ENCODE results near the gene CCDC38. TPM values are rescaled to one million over a fixed set of nuclear protein-coding genes. Genes with fewer than 3 reads are reported as not detected.

The CCDC38 gene
- total RNA-seq = not detected in 2 replicates

GRCh38 chr12:95942524-95943329 is at the start of gene CCDC38:
CCDC38 (minus strand) TSS chr12:95942614; CDS start chr12:95936509, 6,105 bp downstream.
- Mint-ChIP-seq H3K4me1 (ENCODE audit: low read depth) (peaks cover 5% of the 10 kb centered on the region), H3K27ac (peak within 1 kb of the TSS; percentile 95), H3K27me3 (ENCODE audit: insufficient read depth) (peaks cover 24% of the 10 kb centered on the region), H3K9me3 (no peaks in the 10 kb centered on the region), H3K36me3 (ENCODE audit: low read depth) (no peaks in the 10 kb centered on the region), H3K4me3 (peak within 1 kb of the TSS; percentile 92)
- peak; percentile 78 for DNase-seq (ENCODE audit: low spot score)
- intact Hi-C loops (cut with micrococcal nuclease) = loop anchor here (2.0 to 10.0 kb wide), 12 partner anchors 24 to 964 kb away; partner anchors contain the start of genes LTA4H, METAP2, NDUFA12 and NEDD1

- DNase-seq (ENCODE audit: low spot score) = no peak
- Mint-ChIP-seq H3K27me3 (ENCODE audit: insufficient read depth) (no peaks in the 10 kb centered on the region), H3K27ac (no peak overlapping the region), H3K36me3 (ENCODE audit: low read depth) (no peaks in the 10 kb centered on the region), H3K4me1 (ENCODE audit: low read depth) (no peaks in the 10 kb centered on the region), H3K4me3 (no peak overlapping the region), H3K9me3 (no peaks in the 10 kb centered on the region)
- intact Hi-C loops (cut with micrococcal nuclease) = no loop called here
These were observed 47.7 kb upstream of the CCDC38 start for GRCh38 chr12:95990136-95990535.

DNA sequence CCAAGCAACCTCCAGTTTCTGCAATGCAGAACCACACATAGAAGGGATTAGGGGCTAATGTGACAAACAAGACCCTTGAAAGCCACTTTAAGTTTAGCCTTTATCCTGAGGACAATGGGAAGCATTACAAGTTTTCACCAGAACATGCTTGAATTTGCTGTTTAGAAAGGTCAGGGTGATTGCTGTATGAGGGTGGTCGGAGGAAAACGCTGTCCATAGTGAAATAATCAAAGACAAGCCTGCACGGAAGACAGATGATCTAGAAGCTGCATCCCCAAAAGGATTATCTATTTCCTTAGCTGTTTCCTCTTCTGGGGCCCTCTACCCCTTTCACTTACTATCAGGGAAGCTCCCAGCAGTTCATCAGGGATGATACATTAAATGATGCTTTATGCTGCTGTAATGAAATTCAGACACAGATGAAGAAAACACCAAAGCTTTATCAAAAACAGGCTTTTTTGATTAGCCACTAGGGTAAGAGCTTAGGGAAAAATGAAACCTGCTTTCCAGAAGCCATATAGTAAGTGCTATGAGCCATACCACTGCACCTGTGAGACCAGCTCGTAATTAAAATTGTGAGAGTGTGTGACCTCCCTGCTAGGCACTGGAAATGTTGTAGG is 47.2 kb upstream of the CCDC38 start:
- H3K9me3 Mint-ChIP-seq = no peaks in the 10 kb centered on the region
- H3K27me3 Mint-ChIP-seq (ENCODE audit: insufficient read depth) = no peaks in the 10 kb centered on the region
- no peaks in the 10 kb centered on the region for H3K36me3 Mint-ChIP-seq (ENCODE audit: low read depth)
- H3K27ac Mint-ChIP-seq = no peak overlapping the region
- H3K4me3 Mint-ChIP-seq = no peak overlapping the region
- intact Hi-C loops (cut with micrococcal nuclease) = no loop called here
- H3K4me1 Mint-ChIP-seq (ENCODE audit: low read depth) = no peaks in the 10 kb centered on the region
- DNase-seq (ENCODE audit: low spot score) = no peak

- Mint-ChIP-seq H3K9me3 (no peaks in the 10 kb centered on the region), H3K27me3 (ENCODE audit: insufficient read depth) (no peaks in the 10 kb centered on the region), H3K4me3 (no peak overlapping the region), H3K27ac (no peak overlapping the region), H3K36me3 (ENCODE audit: low read depth) (no peaks in the 10 kb centered on the region), H3K4me1 (ENCODE audit: low read depth) (no peaks in the 10 kb centered on the region)
- DNase-seq (ENCODE audit: low spot score) = no peak
- intact Hi-C loops (cut with micrococcal nuclease) = no loop called here
These were observed 46.3 kb upstream of the CCDC38 start for GRCh38 chr12:95988506-95989275.

DNA sequence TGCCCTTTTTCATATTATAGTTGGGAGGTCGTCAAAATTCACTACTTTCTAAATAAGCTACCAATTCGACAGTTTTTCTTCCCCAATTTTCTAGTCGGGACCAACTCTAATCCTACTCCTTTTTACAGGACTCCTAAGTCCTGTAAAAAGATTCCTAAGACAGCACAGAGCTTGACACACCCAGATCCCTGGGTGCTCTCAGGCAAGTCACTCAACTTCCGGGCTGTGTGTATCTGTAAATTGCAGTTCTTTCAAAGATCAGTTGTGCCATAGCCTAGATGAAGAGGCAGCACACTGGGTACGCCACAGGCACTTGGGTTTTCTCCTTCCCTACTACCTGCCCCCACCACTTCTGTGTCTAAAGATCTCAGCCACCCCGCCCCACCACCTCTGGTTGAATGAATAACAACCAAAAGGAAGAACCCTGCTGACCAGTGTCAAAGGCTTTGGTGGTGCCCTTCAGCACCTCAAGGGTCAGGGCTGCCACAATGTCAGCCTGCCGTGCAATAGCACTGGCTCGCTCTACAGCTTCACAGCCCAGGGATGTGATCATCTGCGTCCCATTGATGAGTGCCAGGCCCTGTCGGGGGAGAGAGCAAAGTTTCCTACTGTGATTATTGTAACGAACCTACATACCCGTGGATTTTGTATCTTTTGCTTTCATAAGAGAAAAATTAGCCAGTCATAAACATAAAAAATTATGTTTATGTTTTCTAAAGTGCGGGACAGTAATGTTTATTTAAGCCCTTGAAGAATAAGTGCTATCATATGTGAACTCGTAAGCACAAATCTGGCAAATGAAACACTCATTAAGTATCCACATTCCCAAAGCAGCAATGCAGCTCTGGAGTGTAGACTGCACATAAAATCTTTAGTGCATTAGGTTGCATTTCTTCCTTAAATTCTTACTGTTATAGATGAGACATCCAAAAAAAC is 44.5 kb upstream of the CCDC38 start:
- no peaks in the 10 kb centered on the region for H3K4me1 Mint-ChIP-seq (ENCODE audit: low read depth)
- H3K9me3 Mint-ChIP-seq = no peaks in the 10 kb centered on the region
- intact Hi-C loops (cut with micrococcal nuclease) = no loop called here

GRCh38 chr12:95984682-95985081 is 42.3 kb upstream of the CCDC38 start:
- Mint-ChIP-seq H3K4me1 (ENCODE audit: low read depth) (no peaks in the 10 kb centered on the region), H3K27ac (no peak overlapping the region), H3K4me3 (no peak overlapping the region), H3K9me3 (no peaks in the 10 kb centered on the region), H3K27me3 (ENCODE audit: insufficient read depth) (no peaks in the 10 kb centered on the region), H3K36me3 (ENCODE audit: low read depth) (no peaks in the 10 kb centered on the region)
- DNase-seq (ENCODE audit: low spot score) = no peak
- intact Hi-C loops (cut with micrococcal nuclease) = no loop called here

More for the DNA sequence above, 44.5 kb upstream of the CCDC38 start:
- Mint-ChIP-seq H3K4me3 (no peak overlapping the region), H3K27me3 (ENCODE audit: insufficient read depth) (no peaks in the 10 kb centered on the region), H3K27ac (no peak overlapping the region), H3K36me3 (ENCODE audit: low read depth) (no peaks in the 10 kb centered on the region)
- no peak for DNase-seq (ENCODE audit: low spot score)

DNA sequence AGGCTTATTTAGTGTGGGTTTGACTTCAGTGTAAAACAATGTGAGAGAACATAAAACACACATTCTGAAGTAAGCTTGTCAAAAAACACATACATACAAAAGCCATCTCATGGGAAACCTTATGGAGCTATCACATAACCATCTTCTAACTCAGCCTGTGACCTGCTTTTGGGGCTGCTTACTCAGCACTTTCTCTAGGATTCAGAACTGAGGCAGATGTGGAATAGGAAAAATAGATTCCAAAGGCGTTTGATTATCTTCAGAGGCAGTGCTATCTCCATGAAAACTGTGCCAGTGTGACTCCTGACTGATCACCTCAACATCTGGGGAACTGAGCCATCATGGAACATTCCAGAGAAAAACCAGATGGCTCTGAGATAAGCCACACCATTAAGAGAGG is 40.2 kb upstream of the CCDC38 start:
- Mint-ChIP-seq H3K27ac (no peak overlapping the region), H3K4me3 (no peak overlapping the region), H3K36me3 (ENCODE audit: low read depth) (no peaks in the 10 kb centered on the region), H3K27me3 (ENCODE audit: insufficient read depth) (no peaks in the 10 kb centered on the region), H3K4me1 (ENCODE audit: low read depth) (no peaks in the 10 kb centered on the region), H3K9me3 (no peaks in the 10 kb centered on the region)
- DNase-seq (ENCODE audit: low spot score) = no peak
- intact Hi-C loops (cut with micrococcal nuclease) = no loop called here

DNA sequence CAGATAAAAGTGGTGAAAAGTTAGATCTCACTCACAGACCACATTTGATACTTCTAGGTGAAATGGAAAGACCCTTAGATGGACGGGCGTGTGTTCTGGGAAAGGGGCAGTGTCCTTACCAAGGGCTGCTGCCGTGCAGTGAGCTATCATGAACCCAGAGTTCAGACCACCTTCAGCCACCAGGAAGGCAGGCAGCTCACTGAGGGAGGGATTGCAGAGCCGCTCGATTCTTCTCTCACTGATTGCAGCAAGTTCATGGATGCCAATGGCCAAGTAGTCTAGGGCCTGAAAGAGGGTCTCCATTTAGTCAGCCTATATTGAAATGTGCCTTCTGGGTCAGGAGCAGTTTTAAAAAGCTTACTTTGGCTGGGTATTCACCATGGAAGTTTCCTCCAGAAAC is 38.0 kb upstream of the CCDC38 start:
- intact Hi-C loops (cut with micrococcal nuclease) = no loop called here
- H3K27ac Mint-ChIP-seq = no peak overlapping the region
- no peaks in the 10 kb centered on the region for H3K27me3 Mint-ChIP-seq (ENCODE audit: insufficient read depth)
- no peaks in the 10 kb centered on the region for H3K36me3 Mint-ChIP-seq (ENCODE audit: low read depth)
- no peak overlapping the region for H3K4me3 Mint-ChIP-seq
- no peaks in the 10 kb centered on the region for H3K9me3 Mint-ChIP-seq
- no peak for DNase-seq (ENCODE audit: low spot score)
- no peaks in the 10 kb centered on the region for H3K4me1 Mint-ChIP-seq (ENCODE audit: low read depth)

GRCh38 chr12:95978774-95979173 is 36.4 kb upstream of the CCDC38 start:
- Mint-ChIP-seq H3K4me3 (no peak overlapping the region), H3K27ac (no peak overlapping the region), H3K27me3 (ENCODE audit: insufficient read depth) (no peaks in the 10 kb centered on the region), H3K36me3 (ENCODE audit: low read depth) (no peaks in the 10 kb centered on the region), H3K9me3 (no peaks in the 10 kb centered on the region), H3K4me1 (ENCODE audit: low read depth) (no peaks in the 10 kb centered on the region)
- DNase-seq (ENCODE audit: low spot score) = no peak
- intact Hi-C loops (cut with micrococcal nuclease) = no loop called here

GRCh38 chr12:95978351-95978750 is 35.9 kb upstream of the CCDC38 start:
- H3K27ac Mint-ChIP-seq = no peak overlapping the region
- H3K9me3 Mint-ChIP-seq = no peaks in the 10 kb centered on the region
- H3K36me3 Mint-ChIP-seq (ENCODE audit: low read depth) = no peaks in the 10 kb centered on the region
- H3K4me3 Mint-ChIP-seq = no peak overlapping the region
- no peaks in the 10 kb centered on the region for H3K27me3 Mint-ChIP-seq (ENCODE audit: insufficient read depth)
- no peaks in the 10 kb centered on the region for H3K4me1 Mint-ChIP-seq (ENCODE audit: low read depth)
- intact Hi-C loops (cut with micrococcal nuclease) = no loop called here
- DNase-seq (ENCODE audit: low spot score) = no peak

GRCh38 chr12:95977764-95978305 is 35.4 kb upstream of the CCDC38 start:
- Mint-ChIP-seq H3K4me1 (ENCODE audit: low read depth) (no peaks in the 10 kb centered on the region), H3K9me3 (no peaks in the 10 kb centered on the region), H3K4me3 (no peak overlapping the region), H3K36me3 (ENCODE audit: low read depth) (no peaks in the 10 kb centered on the region), H3K27ac (no peak overlapping the region), H3K27me3 (ENCODE audit: insufficient read depth) (no peaks in the 10 kb centered on the region)
- intact Hi-C loops (cut with micrococcal nuclease) = no loop called here
- DNase-seq (ENCODE audit: low spot score) = no peak

DNA sequence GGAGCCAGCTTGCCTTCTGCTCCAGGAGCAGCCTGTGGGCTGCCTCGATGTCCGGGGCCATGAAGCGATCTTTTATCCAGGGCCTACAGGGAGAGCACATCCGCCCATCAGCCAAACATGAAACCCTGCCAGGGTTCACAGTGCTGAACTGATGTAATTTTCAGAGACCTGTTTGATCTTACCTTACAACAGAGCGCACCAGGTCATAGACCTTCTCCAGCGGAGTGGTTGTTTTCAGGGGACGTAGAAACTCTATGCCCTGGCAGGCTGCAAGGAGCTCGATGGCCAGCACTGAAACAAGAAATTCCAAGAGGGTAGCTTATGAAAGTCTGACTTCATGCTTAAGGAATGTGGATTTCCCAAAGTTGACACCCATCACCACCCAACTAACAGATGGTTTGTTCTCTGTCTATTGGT is 34.0 kb upstream of the CCDC38 start:
- intact Hi-C loops (cut with micrococcal nuclease) = no loop called here
- H3K27ac Mint-ChIP-seq = no peak overlapping the region
- H3K4me1 Mint-ChIP-seq (ENCODE audit: low read depth) = no peaks in the 10 kb centered on the region
- DNase-seq (ENCODE audit: low spot score) = no peak
- H3K4me3 Mint-ChIP-seq = no peak overlapping the region
- no peaks in the 10 kb centered on the region for H3K36me3 Mint-ChIP-seq (ENCODE audit: low read depth)
- H3K9me3 Mint-ChIP-seq = no peaks in the 10 kb centered on the region
- no peaks in the 10 kb centered on the region for H3K27me3 Mint-ChIP-seq (ENCODE audit: insufficient read depth)

Measured in activated T-helper 1 cell treated with anti-CD3 and anti-CD28 coated beads, Interleukin-12 subunit alpha, Interleukin-12 subunit beta, Interleukin-2, Interleukin-4 antibody, amounts not matched to agents 30 ng/mL and 10 ng/mL and 1 ng/mL, durations not matched to agents 14 hours and 24 hours and 36 hours (primary cell).